ENCODE data around the gene PPM1J. TPM values are rescaled to one million over a fixed set of nuclear protein-coding genes. Genes with fewer than 3 reads are reported as not detected.
"Not testable (repeated sequence)": the region's sequence is repeated elsewhere in the genome, so short reads cannot be mapped to it uniquely, and the experiment has no call there.

Gene PPM1J
- total RNA-seq, 1 experiment from 2014 or later = 0.51 TPM

GRCh38 chr1:112729909-112730308 is 14.8 kb upstream of the PPM1J start:
- ATAC-seq (no peak), DNase-seq (ENCODE audit: low read depth, low spot score) (no peak)
- H3K9me3 ChIP-seq (ENCODE audit: control insufficient read depth, insufficient read depth, low read depth, low read length) = no peaks in the 10 kb centered on the region
- TF ChIP-seq REST (IDR thresholded peaks at IDR 0.05; ENCODE audit: insufficient read depth in 1 of 2, low read depth in 2 of 2, low read length in 1 of 2) (no peak), TCF7L2 (IDR thresholded peaks at IDR 0.05; ENCODE audit: low read depth, low read length) (no peak), SIN3A (IDR thresholded peaks at IDR 0.05; ENCODE audit: borderline replicate concordance, insufficient read depth, low read depth, low read length) (no peak), POLR2AphosphoS5 (IDR thresholded peaks at IDR 0.05; ENCODE audit: low read depth, low read length) (no peak)
- TF ChIP-seq, protein P1, sequence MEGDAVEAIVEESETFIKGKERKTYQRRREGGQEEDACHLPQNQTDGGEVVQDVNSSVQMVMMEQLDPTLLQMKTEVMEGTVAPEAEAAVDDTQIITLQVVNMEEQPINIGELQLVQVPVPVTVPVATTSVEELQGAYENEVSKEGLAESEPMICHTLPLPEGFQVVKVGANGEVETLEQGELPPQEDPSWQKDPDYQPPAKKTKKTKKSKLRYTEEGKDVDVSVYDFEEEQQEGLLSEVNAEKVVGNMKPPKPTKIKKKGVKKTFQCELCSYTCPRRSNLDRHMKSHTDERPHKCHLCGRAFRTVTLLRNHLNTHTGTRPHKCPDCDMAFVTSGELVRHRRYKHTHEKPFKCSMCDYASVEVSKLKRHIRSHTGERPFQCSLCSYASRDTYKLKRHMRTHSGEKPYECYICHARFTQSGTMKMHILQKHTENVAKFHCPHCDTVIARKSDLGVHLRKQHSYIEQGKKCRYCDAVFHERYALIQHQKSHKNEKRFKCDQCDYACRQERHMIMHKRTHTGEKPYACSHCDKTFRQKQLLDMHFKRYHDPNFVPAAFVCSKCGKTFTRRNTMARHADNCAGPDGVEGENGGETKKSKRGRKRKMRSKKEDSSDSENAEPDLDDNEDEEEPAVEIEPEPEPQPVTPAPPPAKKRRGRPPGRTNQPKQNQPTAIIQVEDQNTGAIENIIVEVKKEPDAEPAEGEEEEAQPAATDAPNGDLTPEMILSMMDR (IDR thresholded peaks at IDR 0.05) = no peak
- H3K4me1 ChIP-seq (ENCODE audit: control insufficient read depth, insufficient read depth, low read length) = no peaks in the 10 kb centered on the region
- H3K4me3 ChIP-seq (ENCODE audit: low read depth in 2 of 2, low read length in 2 of 2) = no peak overlapping the region
- no peak overlapping the region for H3K27ac ChIP-seq (ENCODE audit: low read length)
- H3K27me3 ChIP-seq (ENCODE audit: control insufficient read depth, insufficient read depth, low read length) = no peaks in the 10 kb centered on the region
- no TSS peak for BruUV-seq (replicated peaks)
- in situ Hi-C loops (cut with HindIII; ENCODE audit: low pct_unique_long_range_greater_than_20kb, low sequenced_read_pairs) = no loop called here
- ChIA-PET POLR2A (no interaction called here), CTCF (interaction anchor here (0.6 kb wide), 1 partner anchor 117 kb away, joined by 15 read pairs; no protein-coding TSS in a partner anchor)
- intact Hi-C loops (cut with micrococcal nuclease; ENCODE audit: unreplicated experiment) = no loop called here
- no peaks in the 10 kb centered on the region for H3K36me3 ChIP-seq (ENCODE audit: control insufficient read depth, insufficient read depth, low read length)

DNA sequence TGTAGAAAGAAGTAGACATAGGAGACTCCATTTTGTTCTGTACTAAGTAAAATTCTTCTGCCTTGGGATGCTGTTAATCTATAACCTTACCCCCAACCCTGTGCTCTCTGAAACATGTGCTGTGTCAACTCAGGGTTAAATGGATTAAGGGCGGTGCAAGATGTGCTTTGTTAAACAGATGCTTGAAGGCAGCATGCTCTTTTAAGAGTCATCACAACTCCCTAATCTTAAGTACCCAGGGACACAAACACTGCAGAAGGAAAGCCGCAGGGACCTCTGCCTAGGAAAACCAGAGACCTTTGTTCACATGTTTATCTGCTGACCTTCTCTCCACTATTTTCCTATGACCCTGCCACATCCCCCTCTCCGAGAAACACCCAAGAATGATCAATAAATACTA is 13.9 kb upstream of the PPM1J start:
- H3K27me3 ChIP-seq (ENCODE audit: control insufficient read depth, insufficient read depth, low read length); CTCF ChIA-PET; H3K36me3 ChIP-seq (ENCODE audit: control insufficient read depth, insufficient read depth, low read length); BruUV-seq (replicated peaks); H3K27ac ChIP-seq (ENCODE audit: low read length); in situ Hi-C loops (cut with HindIII; ENCODE audit: low pct_unique_long_range_greater_than_20kb, low sequenced_read_pairs); ATAC-seq; DNase-seq (ENCODE audit: low read depth, low spot score); POLR2A ChIA-PET; intact Hi-C loops (cut with micrococcal nuclease; ENCODE audit: unreplicated experiment); H3K9me3 ChIP-seq (ENCODE audit: control insufficient read depth, insufficient read depth, low read depth, low read length); H3K4me3 ChIP-seq (ENCODE audit: low read depth in 2 of 2, low read length in 2 of 2); H3K4me1 ChIP-seq (ENCODE audit: control insufficient read depth, insufficient read depth, low read length): not testable (repeated sequence)

DNA sequence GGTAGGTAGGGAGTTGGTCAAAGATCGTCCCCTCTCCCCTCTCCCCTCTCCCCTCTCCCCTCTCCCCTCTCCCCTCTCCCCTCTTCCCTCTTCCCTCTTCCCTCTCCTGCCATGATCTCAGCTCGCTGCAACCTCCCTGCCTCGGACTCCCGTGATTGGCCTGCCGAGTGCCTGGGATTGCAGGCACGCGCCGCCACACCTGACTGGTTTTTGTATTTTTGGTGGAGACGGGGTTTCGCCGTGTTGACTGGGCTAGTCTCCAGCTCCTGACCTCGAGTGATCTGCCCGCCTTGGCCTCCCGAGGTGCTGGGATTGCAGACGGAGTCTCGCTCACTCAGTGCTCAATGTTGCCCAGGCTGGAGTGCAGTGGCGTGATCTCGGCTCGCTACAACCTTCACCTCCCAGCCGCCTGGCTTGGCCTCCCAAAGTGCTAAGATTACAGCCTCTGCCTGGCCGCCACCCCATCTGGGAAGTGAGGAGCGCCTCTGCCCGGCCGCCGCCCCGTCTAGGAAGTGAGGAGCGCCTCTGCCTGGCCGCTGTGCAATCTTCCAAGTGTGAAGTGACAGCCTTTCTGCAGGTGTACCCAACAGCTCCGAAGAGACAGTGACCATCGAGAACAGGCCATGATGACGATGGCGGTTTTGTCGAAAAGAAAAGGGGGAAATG is 13.3 kb upstream of the PPM1J start:
- DNase-seq (ENCODE audit: low read depth, low spot score); H3K4me3 ChIP-seq (ENCODE audit: low read depth in 2 of 2, low read length in 2 of 2); H3K27ac ChIP-seq (ENCODE audit: low read length); in situ Hi-C loops (cut with HindIII; ENCODE audit: low pct_unique_long_range_greater_than_20kb, low sequenced_read_pairs); H3K4me1 ChIP-seq (ENCODE audit: control insufficient read depth, insufficient read depth, low read length); H3K9me3 ChIP-seq (ENCODE audit: control insufficient read depth, insufficient read depth, low read depth, low read length); H3K36me3 ChIP-seq (ENCODE audit: control insufficient read depth, insufficient read depth, low read length); BruUV-seq (replicated peaks); ATAC-seq; POLR2A ChIA-PET; H3K27me3 ChIP-seq (ENCODE audit: control insufficient read depth, insufficient read depth, low read length); intact Hi-C loops (cut with micrococcal nuclease; ENCODE audit: unreplicated experiment): not testable (repeated sequence)
- CTCF ChIA-PET = interaction anchor here (0.6 kb wide), 2 partner anchors 13 to 72 kb away, joined by 3 to 5 read pairs; no protein-coding TSS in a partner anchor

Measured in Panc1 (cell line).